ENCODE results near the gene PHLDB1. TPM values are rescaled to one million over a fixed set of nuclear protein-coding genes. Genes with fewer than 3 reads are reported as not detected.

PHLDB1 gene
- total RNA-seq, 4 donors from 2014 or later = 16.5 to 35.7 (median 22.7) TPM

DNA sequence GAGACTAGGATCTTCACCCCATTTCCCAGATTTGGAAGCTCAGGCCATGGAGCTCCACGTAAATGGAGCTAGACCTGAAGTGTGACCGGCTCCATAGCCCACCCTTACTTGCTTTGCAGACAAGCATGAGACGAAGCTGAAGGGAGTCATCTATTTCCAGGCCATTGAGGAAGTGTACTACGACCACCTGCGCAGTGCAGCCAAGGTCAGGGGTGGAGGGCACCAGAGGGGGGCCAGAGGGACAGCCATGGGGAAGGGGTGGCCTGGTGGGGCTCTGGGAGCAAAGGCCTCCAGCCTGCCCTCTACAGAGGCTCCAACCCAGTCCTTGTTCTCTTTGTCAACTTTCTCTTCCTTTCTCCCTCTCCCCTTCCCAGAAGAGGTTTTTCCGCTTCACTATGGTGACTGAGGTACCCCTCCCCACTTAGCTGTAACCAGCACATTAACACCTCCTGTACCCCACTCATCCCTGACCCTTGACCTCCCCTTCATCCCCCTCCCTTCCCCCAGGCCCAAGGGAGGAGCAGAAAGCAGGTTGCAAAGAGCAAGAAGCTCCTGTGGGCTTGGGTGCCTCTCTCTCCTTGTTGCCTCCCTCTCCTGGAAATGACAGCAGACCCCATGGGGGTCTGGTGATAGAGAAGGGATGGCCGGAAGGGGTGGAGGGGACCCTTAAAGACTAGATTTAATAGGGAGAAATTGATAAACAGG is 48.2 kb downstream of the PHLDB1 start:
- H3K4me1 ChIP-seq = peaks cover 10 to 11% of the 10 kb centered on the region in 2 donors
- no peak for DNase-seq
- no peaks in the 10 kb centered on the region for H3K9me3 ChIP-seq
- no peak overlapping the region for H3K27ac ChIP-seq
- H3K27me3 ChIP-seq = no peaks in the 10 kb centered on the region
- intact Hi-C loops (cut with DNase I; ENCODE audit: low total_unique reads) (no loop called here), in situ Hi-C loops (cut with MboI; ENCODE audit: low sequenced_read_pairs in 4 of 4) (loop anchor here in 2 of 4 donors (10.0 kb wide), 1 partner anchor 61 kb away; no protein-coding TSS in a partner anchor)
- no peak for TF ChIP-seq POLR2A (IDR thresholded peaks at IDR 0.05)
- TF ChIP-seq, protein P1, sequence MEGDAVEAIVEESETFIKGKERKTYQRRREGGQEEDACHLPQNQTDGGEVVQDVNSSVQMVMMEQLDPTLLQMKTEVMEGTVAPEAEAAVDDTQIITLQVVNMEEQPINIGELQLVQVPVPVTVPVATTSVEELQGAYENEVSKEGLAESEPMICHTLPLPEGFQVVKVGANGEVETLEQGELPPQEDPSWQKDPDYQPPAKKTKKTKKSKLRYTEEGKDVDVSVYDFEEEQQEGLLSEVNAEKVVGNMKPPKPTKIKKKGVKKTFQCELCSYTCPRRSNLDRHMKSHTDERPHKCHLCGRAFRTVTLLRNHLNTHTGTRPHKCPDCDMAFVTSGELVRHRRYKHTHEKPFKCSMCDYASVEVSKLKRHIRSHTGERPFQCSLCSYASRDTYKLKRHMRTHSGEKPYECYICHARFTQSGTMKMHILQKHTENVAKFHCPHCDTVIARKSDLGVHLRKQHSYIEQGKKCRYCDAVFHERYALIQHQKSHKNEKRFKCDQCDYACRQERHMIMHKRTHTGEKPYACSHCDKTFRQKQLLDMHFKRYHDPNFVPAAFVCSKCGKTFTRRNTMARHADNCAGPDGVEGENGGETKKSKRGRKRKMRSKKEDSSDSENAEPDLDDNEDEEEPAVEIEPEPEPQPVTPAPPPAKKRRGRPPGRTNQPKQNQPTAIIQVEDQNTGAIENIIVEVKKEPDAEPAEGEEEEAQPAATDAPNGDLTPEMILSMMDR (IDR thresholded peaks at IDR 0.05 in 4 of 5, conservative IDR thresholded peaks at IDR 0.05 in 1 of 5) = no peak
- peaks cover 0 to 27% of the 10 kb centered on the region in 2 donors for H3K36me3 ChIP-seq
- no peak overlapping the region for H3K4me3 ChIP-seq
- no peak for ATAC-seq

DNA sequence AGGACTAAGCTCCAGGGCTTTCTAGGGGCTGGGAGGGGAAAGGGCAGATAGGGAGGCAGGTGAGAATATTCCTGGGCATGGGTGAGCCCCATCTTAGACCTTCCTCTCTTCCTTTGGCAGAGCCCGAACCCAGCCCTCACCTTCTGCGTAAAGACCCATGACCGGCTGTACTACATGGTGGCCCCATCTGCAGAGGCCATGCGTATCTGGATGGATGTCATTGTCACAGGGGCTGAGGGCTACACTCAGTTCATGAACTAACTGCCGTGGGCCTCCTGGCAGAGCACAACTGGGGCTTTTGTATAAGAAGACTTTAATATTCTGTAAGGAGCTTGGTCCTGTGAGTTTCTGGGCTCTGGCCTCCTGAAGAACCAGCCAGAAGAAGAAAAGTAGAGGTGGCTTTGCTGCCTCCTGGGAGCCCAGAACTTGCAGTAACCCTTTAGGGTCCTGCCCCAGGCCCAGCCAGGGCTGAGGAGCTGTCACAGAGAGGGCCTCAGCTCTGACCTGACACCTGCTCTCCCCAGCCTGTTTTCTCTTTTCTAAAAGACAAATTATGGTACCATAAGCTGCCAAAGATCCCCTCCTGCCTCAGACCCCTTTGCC is 49.2 kb downstream of the PHLDB1 start:
- H3K4me3 ChIP-seq = no peak overlapping the region
- DNase-seq (no peak), ATAC-seq (no peak)
- H3K4me1 ChIP-seq = peaks cover 10 to 11% of the 10 kb centered on the region in 2 donors
- intact Hi-C loops (cut with DNase I; ENCODE audit: low total_unique reads) (no loop called here), in situ Hi-C loops (cut with MboI; ENCODE audit: low sequenced_read_pairs in 4 of 4) (loop anchor here in 2 of 4 donors (10.0 kb wide), 1 partner anchor 62 kb away; no protein-coding TSS in a partner anchor)
- TF ChIP-seq, protein P1 (IDR thresholded peaks at IDR 0.05 in 4 of 5, conservative IDR thresholded peaks at IDR 0.05 in 1 of 5) = no peak
- TF ChIP-seq POLR2A (IDR thresholded peaks at IDR 0.05) = no peak
- peaks cover 0 to 17% of the 10 kb centered on the region in 2 donors for H3K36me3 ChIP-seq
- H3K9me3 ChIP-seq = no peaks in the 10 kb centered on the region
- no peaks in the 10 kb centered on the region for H3K27me3 ChIP-seq
- no peak overlapping the region for H3K27ac ChIP-seq

DNA sequence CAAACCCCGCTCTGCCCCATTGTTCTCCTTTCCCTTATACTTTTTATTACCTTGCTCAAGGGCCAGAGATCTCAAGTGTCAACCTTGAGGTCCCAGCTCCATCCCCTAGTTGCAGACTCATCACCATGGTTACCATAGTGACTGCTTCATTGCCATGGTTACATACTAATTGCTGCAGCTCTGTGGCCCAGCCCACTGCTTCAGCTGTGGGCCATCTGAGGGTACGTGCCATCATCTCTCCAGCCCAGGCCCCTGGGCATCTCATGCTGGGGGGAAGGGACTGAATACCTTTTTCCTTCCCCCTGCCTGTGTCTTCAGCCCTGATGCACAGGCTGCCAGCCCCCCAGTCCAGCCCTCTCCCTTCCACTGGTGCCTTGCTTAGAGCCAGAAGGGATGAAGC is 49.8 kb downstream of the PHLDB1 start:
- peaks cover 8 to 11% of the 10 kb centered on the region in 2 donors for H3K4me1 ChIP-seq
- in situ Hi-C loops (cut with MboI; ENCODE audit: low sequenced_read_pairs in 4 of 4) (loop anchor here in 2 of 4 donors (10.0 kb wide), 1 partner anchor 62 kb away; no protein-coding TSS in a partner anchor), intact Hi-C loops (cut with DNase I; ENCODE audit: low total_unique reads) (no loop called here)
- no peak for ATAC-seq
- no peak overlapping the region for H3K4me3 ChIP-seq
- peaks cover 0 to 13% of the 10 kb centered on the region in 2 donors for H3K36me3 ChIP-seq
- no peak for DNase-seq
- H3K27ac ChIP-seq = no peak overlapping the region
- TF ChIP-seq POLR2A (IDR thresholded peaks at IDR 0.05) = no peak
- TF ChIP-seq, protein P1 (IDR thresholded peaks at IDR 0.05 in 4 of 5, conservative IDR thresholded peaks at IDR 0.05 in 1 of 5) = no peak
- no peaks in the 10 kb centered on the region for H3K9me3 ChIP-seq
- no peaks in the 10 kb centered on the region for H3K27me3 ChIP-seq

DNA sequence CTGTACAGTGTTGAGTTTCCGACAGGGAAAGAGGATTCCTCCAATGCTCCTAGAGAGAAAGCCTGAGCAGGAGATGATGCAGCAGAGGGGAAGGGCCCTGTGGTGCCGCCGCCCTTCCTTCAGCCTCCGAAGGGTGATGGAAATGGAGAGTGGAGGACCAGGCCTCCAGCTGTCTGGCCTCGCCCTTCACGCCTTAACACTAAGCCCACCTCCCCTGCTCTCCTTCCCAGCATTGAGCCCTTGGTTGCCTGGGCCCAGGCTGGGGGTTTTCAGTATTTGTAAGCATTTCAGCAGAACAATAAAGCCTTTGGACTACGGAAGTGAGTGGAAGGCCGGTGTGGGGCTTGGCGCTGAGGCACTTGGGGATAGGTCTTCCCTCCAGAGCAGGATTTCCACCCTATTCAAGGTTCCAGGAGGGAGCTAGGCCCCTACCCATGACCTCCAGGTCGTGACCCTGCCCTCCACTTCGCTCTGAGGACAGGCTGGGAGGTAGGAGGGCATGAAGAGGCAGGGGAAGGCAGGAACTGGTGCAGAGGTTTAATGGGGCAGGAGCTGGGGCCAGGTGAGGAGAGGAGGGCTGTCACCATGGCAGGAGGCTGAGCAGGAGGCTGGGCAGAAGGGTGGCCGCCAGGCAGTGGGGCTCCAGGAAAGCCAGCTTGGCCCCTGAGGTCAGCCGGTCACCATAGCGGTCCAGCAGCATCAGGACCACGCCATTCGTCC is 50.5 kb downstream of the PHLDB1 start:
- in situ Hi-C loops (cut with MboI; ENCODE audit: low sequenced_read_pairs in 4 of 4) (loop anchor here in 2 of 4 donors (10.0 kb wide), 1 partner anchor 63 kb away; no protein-coding TSS in a partner anchor), intact Hi-C loops (cut with DNase I; ENCODE audit: low total_unique reads) (loop anchor here (2.0 kb wide), 1 partner anchor 23 kb away; no protein-coding TSS in a partner anchor)
- H3K4me1 ChIP-seq = peaks cover 1 to 11% of the 10 kb centered on the region in 2 donors
- no peaks in the 10 kb centered on the region for H3K27me3 ChIP-seq
- TF ChIP-seq, protein P1 (IDR thresholded peaks at IDR 0.05 in 4 of 5, conservative IDR thresholded peaks at IDR 0.05 in 1 of 5) = no peak
- no peak for DNase-seq
- no peaks in the 10 kb centered on the region for H3K9me3 ChIP-seq
- peaks cover 0 to 13% of the 10 kb centered on the region in 2 donors for H3K36me3 ChIP-seq
- no peak for ATAC-seq
- H3K4me3 ChIP-seq = no peak overlapping the region
- H3K27ac ChIP-seq = peak overlapping the region in 1 of 4 donors; percentile 1
